ENCODE measurements around the gene SMPD4. TPM values are rescaled to one million over a fixed set of nuclear protein-coding genes. Genes with fewer than 3 reads are reported as not detected.
"Not testable (repeated sequence)": the region's sequence is repeated elsewhere in the genome, so short reads cannot be mapped to it uniquely, and the experiment has no call there.

The SMPD4 gene
- total RNA-seq, 2 experiments from 2014 or later = 70.9 to 71.3 TPM

DNA sequence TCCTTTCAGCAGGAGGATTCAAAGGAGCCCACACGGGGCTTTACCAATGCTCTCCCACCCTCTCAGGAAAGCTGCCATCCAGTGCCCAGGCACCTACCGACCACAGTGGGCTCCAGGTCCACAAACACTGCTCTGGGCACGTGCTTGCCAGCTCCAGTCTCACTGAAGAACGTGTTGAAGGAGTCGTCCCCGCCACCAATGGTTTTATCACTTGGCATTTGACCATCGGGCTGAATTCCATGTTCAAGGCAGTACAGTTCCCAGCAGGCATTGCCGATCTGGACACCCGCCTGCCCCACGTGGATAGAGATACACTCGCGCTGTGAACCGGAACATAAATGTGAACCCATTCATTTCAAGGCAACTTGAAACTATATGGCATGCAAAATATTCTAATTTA is 14.7 kb upstream of the SMPD4 start:
- H3K36me3 Mint-ChIP-seq (ENCODE audit: low read depth); DNase-seq; H3K4me3 Mint-ChIP-seq; POLR2A ChIA-PET; CTCF ChIA-PET; H3K27me3 Mint-ChIP-seq; H3K9me3 Mint-ChIP-seq; H3K4me1 Mint-ChIP-seq; H3K27ac Mint-ChIP-seq: not testable (repeated sequence)

- H3K4me1 Mint-ChIP-seq; H3K27ac Mint-ChIP-seq; POLR2A ChIA-PET; DNase-seq; H3K27me3 Mint-ChIP-seq; H3K9me3 Mint-ChIP-seq; CTCF ChIA-PET; H3K4me3 Mint-ChIP-seq; H3K36me3 Mint-ChIP-seq (ENCODE audit: low read depth): not testable (repeated sequence)
Measured at GRCh38 chr2:130195089-130195635, 13.8 kb upstream of the SMPD4 start.

- H3K9me3 Mint-ChIP-seq; H3K27ac Mint-ChIP-seq; H3K4me3 Mint-ChIP-seq; POLR2A ChIA-PET; DNase-seq; H3K27me3 Mint-ChIP-seq; H3K4me1 Mint-ChIP-seq; H3K36me3 Mint-ChIP-seq (ENCODE audit: low read depth); CTCF ChIA-PET: not testable (repeated sequence)
Measured at GRCh38 chr2:130193824-130194223, 12.4 kb upstream of the SMPD4 start.

- H3K9me3 Mint-ChIP-seq; H3K4me3 Mint-ChIP-seq; CTCF ChIA-PET; H3K27ac Mint-ChIP-seq; H3K36me3 Mint-ChIP-seq (ENCODE audit: low read depth); DNase-seq; H3K27me3 Mint-ChIP-seq; POLR2A ChIA-PET; H3K4me1 Mint-ChIP-seq: not testable (repeated sequence)
Measured at GRCh38 chr2:130192451-130192850, 11.0 kb upstream of the SMPD4 start.

GRCh38 chr2:130191319-130191718 is 9.9 kb upstream of the SMPD4 start:
- DNase-seq; H3K36me3 Mint-ChIP-seq (ENCODE audit: low read depth); H3K4me3 Mint-ChIP-seq; POLR2A ChIA-PET; H3K9me3 Mint-ChIP-seq; H3K4me1 Mint-ChIP-seq; CTCF ChIA-PET; H3K27me3 Mint-ChIP-seq: not testable (repeated sequence)
- H3K27ac Mint-ChIP-seq = peak overlapping the region; percentile 55

DNA sequence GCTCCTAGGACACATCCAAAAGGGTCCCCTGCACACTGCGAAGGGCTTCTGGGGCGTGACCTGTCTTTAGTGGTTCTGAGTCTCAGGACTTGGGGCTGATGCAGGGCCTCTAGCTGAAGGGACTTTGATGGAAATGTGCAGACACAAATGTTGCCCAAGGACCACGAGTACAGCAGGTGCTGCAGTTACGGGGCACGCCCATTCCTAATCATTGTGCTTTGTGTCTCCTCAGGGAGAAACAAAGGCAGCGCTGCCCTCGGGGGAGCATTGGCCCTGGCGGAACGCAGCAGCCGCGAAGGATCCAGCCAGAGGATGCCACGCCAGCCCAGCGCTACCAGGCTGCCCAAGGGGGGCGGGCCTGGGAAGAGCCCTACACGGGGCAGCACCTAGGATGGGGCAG is 8.8 kb upstream of the SMPD4 start:
- no peaks in the 10 kb centered on the region for H3K9me3 Mint-ChIP-seq
- ChIA-PET CTCF (no interaction called here), POLR2A (no interaction called here)
- peaks cover 6% of the 10 kb centered on the region for H3K36me3 Mint-ChIP-seq (ENCODE audit: low read depth)
- no peak overlapping the region for H3K27ac Mint-ChIP-seq
- no peak for DNase-seq
- peaks cover 7% of the 10 kb centered on the region for H3K4me1 Mint-ChIP-seq
- no peaks in the 10 kb centered on the region for H3K27me3 Mint-ChIP-seq
- H3K4me3 Mint-ChIP-seq = no peak overlapping the region

DNA sequence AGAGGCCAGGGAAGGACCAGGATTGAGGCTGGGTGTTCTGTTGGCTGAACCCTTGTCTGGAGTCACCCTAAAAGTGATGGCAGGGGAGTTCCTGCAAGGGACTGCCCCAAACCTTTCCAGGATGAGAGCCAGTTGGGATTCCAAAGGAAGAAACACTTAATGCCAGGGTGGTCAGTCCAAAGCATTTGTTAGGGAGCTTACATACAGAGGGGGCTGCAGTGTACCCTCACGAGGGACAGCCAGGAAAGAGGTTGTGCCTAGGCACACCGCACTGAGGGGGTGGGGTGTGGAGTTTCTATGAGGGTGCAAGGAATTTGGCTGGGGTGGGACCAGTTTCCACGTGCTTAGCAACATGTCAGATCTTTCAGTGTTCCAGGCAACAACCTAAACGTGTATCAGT is 7.6 kb upstream of the SMPD4 start:
- H3K4me3 Mint-ChIP-seq; DNase-seq; H3K9me3 Mint-ChIP-seq; POLR2A ChIA-PET; H3K36me3 Mint-ChIP-seq (ENCODE audit: low read depth); H3K27ac Mint-ChIP-seq; H3K27me3 Mint-ChIP-seq: not testable (repeated sequence)
- CTCF ChIA-PET = interaction anchor here (1.1 kb wide), 1 partner anchor 139 kb away, joined by 3 read pairs; no protein-coding TSS in a partner anchor
- H3K4me1 Mint-ChIP-seq = peaks cover 14% of the 10 kb centered on the region

DNA sequence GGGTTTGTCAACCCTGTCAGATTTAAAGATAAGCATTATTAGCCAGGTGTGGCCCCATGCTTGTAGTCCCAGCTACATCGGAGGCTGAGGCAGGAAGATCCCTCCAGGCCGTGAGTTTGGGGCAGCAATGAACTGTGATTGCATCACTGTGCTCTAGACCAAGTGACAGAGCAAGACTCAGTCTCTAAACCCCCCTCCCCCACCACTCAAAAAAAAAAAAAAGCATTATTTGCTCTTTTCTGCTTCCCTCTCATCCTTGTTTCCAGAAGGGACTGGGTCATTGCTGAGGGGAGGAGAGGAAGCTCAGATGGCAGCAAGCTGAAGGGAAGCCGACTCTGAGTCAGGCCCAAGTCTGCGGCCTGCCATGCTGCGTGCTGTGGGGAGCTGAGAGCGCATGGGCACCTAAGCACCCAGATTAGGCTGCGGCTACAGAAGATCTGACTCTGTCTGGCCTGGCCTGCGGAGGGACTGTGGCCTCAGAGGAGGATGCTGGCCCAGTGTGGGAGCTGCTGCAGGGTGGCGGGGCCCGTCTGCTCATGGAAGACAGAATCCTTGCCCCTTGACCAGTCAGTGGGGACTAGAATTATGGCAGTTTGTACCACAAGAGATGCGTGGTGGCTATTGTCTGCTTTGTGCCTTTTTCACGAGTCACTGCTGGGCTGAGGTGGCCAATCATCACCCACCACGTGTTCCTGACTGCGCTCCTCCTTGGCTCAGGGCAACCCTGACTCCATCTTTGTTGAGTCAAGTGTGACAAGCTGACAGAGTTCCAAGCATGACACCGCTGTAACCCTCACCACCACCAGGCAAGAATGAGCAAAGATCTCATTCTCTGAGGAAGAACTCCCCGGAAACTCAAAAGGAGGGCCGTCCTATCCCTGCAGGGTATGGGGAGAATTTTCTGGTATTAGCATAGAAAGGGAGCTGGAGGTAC is 6.7 kb upstream of the SMPD4 start:
- H3K36me3 Mint-ChIP-seq (ENCODE audit: low read depth); H3K27me3 Mint-ChIP-seq; H3K9me3 Mint-ChIP-seq; POLR2A ChIA-PET; H3K27ac Mint-ChIP-seq; DNase-seq; H3K4me3 Mint-ChIP-seq: not testable (repeated sequence)
- CTCF ChIA-PET = interaction anchor here (1.1 to 1.3 kb wide), 2 partner anchors 140 to 145 kb away, joined by 3 to 4 read pairs; no protein-coding TSS in a partner anchor
- H3K4me1 Mint-ChIP-seq = peaks cover 21% of the 10 kb centered on the region

GRCh38 chr2:130187268-130187667 is 5.9 kb upstream of the SMPD4 start:
- ChIA-PET CTCF (interaction anchor here (1.3 kb wide), 1 partner anchor 145 kb away, joined by 4 read pairs; no protein-coding TSS in a partner anchor), POLR2A (no interaction called here)
- no peak for DNase-seq
- H3K27me3 Mint-ChIP-seq = no peaks in the 10 kb centered on the region
- H3K4me1 Mint-ChIP-seq = peaks cover 18% of the 10 kb centered on the region
- peaks cover 10% of the 10 kb centered on the region for H3K36me3 Mint-ChIP-seq (ENCODE audit: low read depth)
- H3K9me3 Mint-ChIP-seq = no peaks in the 10 kb centered on the region
- H3K4me3 Mint-ChIP-seq = no peak overlapping the region
- H3K27ac Mint-ChIP-seq = peak overlapping the region; percentile 19

GRCh38 chr2:130186391-130186790 is 5.0 kb upstream of the SMPD4 start:
- no peak for DNase-seq
- H3K4me3 Mint-ChIP-seq = no peak overlapping the region
- H3K9me3 Mint-ChIP-seq = no peaks in the 10 kb centered on the region
- peaks cover 8% of the 10 kb centered on the region for H3K36me3 Mint-ChIP-seq (ENCODE audit: low read depth)
- peaks cover 17% of the 10 kb centered on the region for H3K4me1 Mint-ChIP-seq
- no peaks in the 10 kb centered on the region for H3K27me3 Mint-ChIP-seq
- POLR2A ChIA-PET = no interaction called here
- CTCF ChIA-PET = no interaction called here
- no peak overlapping the region for H3K27ac Mint-ChIP-seq

DNA sequence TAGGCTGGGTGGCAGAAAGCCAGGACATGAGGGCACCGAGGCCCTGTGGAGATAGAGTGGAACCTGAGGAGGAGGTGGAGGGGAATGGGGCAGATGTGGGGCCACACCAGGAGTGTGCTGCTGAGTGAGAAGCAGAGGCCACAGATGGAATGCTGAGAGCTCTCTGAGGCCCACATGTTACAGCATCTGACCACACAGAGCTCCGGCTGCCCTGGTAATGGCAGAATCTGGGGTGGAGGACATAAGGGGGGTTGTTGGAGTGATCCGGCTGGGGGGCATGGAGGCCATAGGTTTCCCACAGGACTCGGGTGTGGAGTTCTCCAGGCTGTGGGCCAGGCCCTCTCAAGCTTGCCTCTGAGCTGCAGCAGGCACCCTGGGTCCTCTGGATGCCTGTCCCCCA is 4.5 kb upstream of the SMPD4 start:
- Mint-ChIP-seq H3K27ac (peak overlapping the region; percentile 54), H3K9me3 (no peaks in the 10 kb centered on the region), H3K36me3 (ENCODE audit: low read depth) (peaks cover 8% of the 10 kb centered on the region), H3K4me3 (no peak overlapping the region), H3K4me1 (peaks cover 16% of the 10 kb centered on the region), H3K27me3 (no peaks in the 10 kb centered on the region)
- ChIA-PET POLR2A (no interaction called here), CTCF (no interaction called here)
- DNase-seq = no peak

DNA sequence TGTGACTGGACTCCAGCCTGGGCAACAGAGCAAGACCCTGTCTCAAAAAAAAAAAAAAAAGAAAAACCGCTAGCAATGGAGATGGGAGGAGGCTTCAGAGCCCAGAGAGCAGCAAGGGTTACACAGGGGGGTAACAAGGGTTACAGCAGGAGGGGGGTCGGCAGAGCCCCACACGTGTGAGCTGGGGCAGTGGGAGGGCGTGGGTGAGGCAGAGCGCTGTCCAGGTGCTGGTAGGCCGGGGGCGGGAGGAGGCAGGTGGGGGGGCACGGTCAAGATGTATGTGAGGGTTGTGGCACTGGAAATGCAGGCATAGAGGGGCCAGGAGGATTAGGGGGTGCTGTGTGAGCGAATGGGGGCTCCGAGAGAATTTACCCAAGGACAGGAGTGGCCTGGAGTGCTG is 4.0 kb upstream of the SMPD4 start:
- ChIA-PET POLR2A (no interaction called here), CTCF (interaction anchor here (0.6 kb wide), 1 partner anchor 32 kb away, joined by 3 read pairs; no protein-coding TSS in a partner anchor)
- no peak for DNase-seq
- H3K27me3 Mint-ChIP-seq = no peaks in the 10 kb centered on the region
- no peaks in the 10 kb centered on the region for H3K9me3 Mint-ChIP-seq
- H3K4me3 Mint-ChIP-seq = no peak overlapping the region
- H3K27ac Mint-ChIP-seq = peak overlapping the region; percentile 80
- peaks cover 10% of the 10 kb centered on the region for H3K36me3 Mint-ChIP-seq (ENCODE audit: low read depth)
- H3K4me1 Mint-ChIP-seq = peaks cover 16% of the 10 kb centered on the region

DNA sequence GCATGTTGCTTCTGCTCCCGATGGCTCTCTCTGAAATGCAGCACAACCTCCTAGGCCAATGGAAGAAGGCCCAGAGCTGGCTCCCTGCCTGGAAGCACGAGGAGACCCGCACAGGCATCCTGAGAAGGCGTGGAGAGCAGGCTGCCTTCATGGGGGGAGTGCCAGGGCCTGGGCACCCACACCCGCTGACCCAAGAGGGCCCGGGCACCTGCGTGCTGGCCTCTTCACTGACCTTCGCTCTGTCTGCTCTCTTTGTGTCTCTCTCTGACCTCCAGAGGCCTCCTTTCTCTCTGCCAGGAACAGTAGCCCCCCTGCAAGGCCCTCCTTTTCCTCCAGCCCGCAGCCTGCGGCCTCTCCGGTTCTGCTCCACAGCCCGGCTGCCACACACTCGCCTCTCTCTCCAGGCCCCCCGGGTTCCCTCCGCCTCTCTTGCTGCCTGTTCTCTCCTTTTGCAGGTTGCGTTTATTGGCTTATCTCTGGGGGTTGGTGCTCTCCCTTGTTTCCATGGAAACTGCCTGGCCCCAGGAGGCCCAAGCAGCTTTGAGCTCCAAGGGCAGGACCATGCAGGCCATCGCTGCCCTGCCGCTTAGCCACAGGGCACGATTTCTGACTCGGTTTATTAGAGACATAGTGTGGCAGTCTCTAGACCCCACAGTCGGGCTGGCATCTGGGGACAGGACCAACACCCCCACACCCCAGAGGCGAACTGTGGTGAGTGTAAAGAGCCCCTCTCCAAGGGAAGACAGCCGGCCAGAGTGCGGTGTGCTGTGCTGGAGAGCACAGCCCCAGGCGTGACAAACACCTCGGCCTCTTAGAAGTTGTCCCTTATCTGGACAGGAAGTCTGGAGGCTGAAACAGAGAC is 2.3 kb upstream of the SMPD4 start:
- Mint-ChIP-seq H3K9me3 (no peaks in the 10 kb centered on the region), H3K4me3 (peak overlapping the region; percentile 75), H3K27ac (peak overlapping the region; percentile 87), H3K27me3 (no peaks in the 10 kb centered on the region), H3K36me3 (ENCODE audit: low read depth) (peaks cover 10% of the 10 kb centered on the region), H3K4me1 (peaks cover 20% of the 10 kb centered on the region)
- ChIA-PET CTCF (interaction anchor here (1.5 kb wide), 1 partner anchor 148 kb away, joined by 4 read pairs; no protein-coding TSS in a partner anchor), POLR2A (no interaction called here)
- DNase-seq = no peak

Data from activated CD4-positive, alpha-beta T cell treated with anti-CD3 and anti-CD28 coated beads, Interleukin-2, amount 10 ng/mL, durations not matched to agents 7 days and 5 days (primary cell).